ENCODE results near the gene BAIAP2L1. TPM values are rescaled to one million over a fixed set of nuclear protein-coding genes. Genes with fewer than 3 reads are reported as not detected.

Gene BAIAP2L1
- total and polyA plus RNA-seq, 2 of the 8 experiments (the other 6 are each of a cell fraction or from before 2014, with no cell fraction given), result 19.2 to 42.9 TPM

DNA sequence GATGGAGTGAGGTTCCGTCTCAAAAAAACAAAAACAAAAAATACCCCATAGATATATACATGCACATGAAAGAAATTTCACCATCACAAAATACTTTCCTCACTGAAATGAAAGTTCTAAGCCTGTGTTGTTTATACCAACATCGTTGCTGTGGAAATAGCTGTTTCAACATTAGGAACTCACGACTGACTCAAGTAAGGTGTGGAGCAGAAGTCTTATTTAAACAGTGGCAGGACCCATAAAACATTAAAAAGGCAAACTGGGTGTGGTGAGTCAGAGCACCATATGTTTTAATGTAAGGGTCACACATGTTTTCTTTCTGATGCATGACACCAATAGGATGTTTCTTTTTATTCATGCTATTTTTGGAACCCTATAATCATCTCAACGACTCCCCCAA is 48.3 kb downstream of the BAIAP2L1 start:
- Histone ChIP-seq H3K27ac (ENCODE audit: low read depth, low read length) (no peak overlapping the region), H3K9ac (replicated peaks in 1 of 4; ENCODE audit: extremely low read depth in 1 of 4, low read depth in 3 of 4, low read length in 3 of 4) (no peak overlapping the region), H2AK5ac (ENCODE audit: low read depth, low read length) (no peak overlapping the region), H3K4me2 (ENCODE audit: insufficient read depth in 1 of 2, low read depth in 2 of 2, low read length in 2 of 2) (no peak overlapping the region), H2BK5ac (ENCODE audit: low read depth, low read length) (no peak overlapping the region), H3K14ac (ENCODE audit: insufficient read length) (no peak overlapping the region), H2BK12ac (ENCODE audit: low read depth, low read length) (no peak overlapping the region), H3K79me2 (ENCODE audit: control insufficient read depth in 1 of 2, insufficient read depth in 2 of 2, low read length in 2 of 2) (no peaks in the 10 kb centered on the region; a peak in 1 of 4 replicates), H3K36me3 (ENCODE audit: control insufficient read depth in 2 of 4, insufficient read depth in 4 of 4, low read length in 3 of 4) (peaks cover 0 to 15% (median 5%) of the 10 kb centered on the region in 4 experiments; a peak in 4 of 8 replicates), H3K4me1 (replicated peaks in 1 of 4; ENCODE audit: control insufficient read depth in 3 of 4, insufficient read depth in 4 of 4, low read length in 3 of 4) (peaks cover 0 to 6% (median 2%) of the 10 kb centered on the region in 4 experiments; a peak in 3 of 7 replicates), H3K4me3 (ENCODE audit: extremely low read depth in 1 of 4, insufficient read depth in 2 of 4, low read depth in 3 of 4, low read length in 4 of 4) (no peak overlapping the region), H2AFZ (ENCODE audit: low read length) (no peak overlapping the region), H4K5ac (ENCODE audit: insufficient read length, low read depth, low read length) (no peak overlapping the region), H4K8ac (ENCODE audit: extremely low read depth, insufficient read depth, low read length) (no peak overlapping the region), H3K18ac (ENCODE audit: extremely low read depth, low read length) (no peak overlapping the region), H4K20me1 (replicated peaks in 1 of 2; ENCODE audit: control insufficient read depth in 1 of 2, insufficient read depth in 2 of 2, low read length in 2 of 2) (peaks cover 2 to 4% of the 10 kb centered on the region in 2 experiments), H3K79me1 (ENCODE audit: low read depth, low read length) (peaks cover 3% of the 10 kb centered on the region), H2BK120ac (replicated peaks; ENCODE audit: low read depth, low read length) (no peak overlapping the region), H3K27me3 (replicated peaks in 1 of 4; ENCODE audit: control insufficient read depth in 3 of 4, extremely low read depth in 1 of 4, insufficient read depth in 3 of 4, low read length in 3 of 4) (no peaks in the 10 kb centered on the region), H3K23ac (ENCODE audit: insufficient read length) (no peak overlapping the region), H3K9me3 (ENCODE audit: insufficient read depth in 2 of 2, low read depth in 1 of 2, low read length in 1 of 2) (no peaks in the 10 kb centered on the region), H3K23me2 (ENCODE audit: low read depth, low read length) (no peaks in the 10 kb centered on the region), H3K4ac (replicated peaks; ENCODE audit: insufficient read length, low read depth, low read length) (no peak overlapping the region), H4K91ac (replicated peaks; ENCODE audit: insufficient read length, low read length) (no peak overlapping the region), H2BK15ac (ENCODE audit: low read length) (no peak overlapping the region), H3K56ac (replicated peaks; ENCODE audit: insufficient read length, low read depth, low read length) (no peak overlapping the region), H2BK20ac (ENCODE audit: low read length) (no peak overlapping the region)
- no peak for FAIRE-seq
- DNase-seq (ENCODE audit: low read depth in 1 of 2, low spot score in 2 of 2), result no peak
- CTCF ChIA-PET (ENCODE audit: partially characterized antibody), result interaction anchor here (0.6 to 1.5 kb wide), 3 partner anchors 18 to 64 kb away, joined by 3 read pairs; no protein-coding TSS in a partner anchor
- WGBS, 2 experiments (ENCODE audit: extremely low coverage in 1 of 2, insufficient coverage in 1 of 2, insufficient read length in 1 of 2, insufficient replicate concordance in 2 of 2, low coverage in 1 of 2, low lambda C conversion rate in 2 of 2, missing lambda C conversion rate in 1 of 2), result 91% methylated on average over 4 of the region's 4 CpGs; no CpG with 5 or more reads in 1 of the 2 experiments
- POLR2A ChIA-PET (ENCODE audit: partially characterized antibody), result no interaction called here
- TF ChIP-seq TEAD4 (IDR thresholded peaks at IDR 0.05; ENCODE audit: low read depth, low read length) (no peak), CREB1 (IDR thresholded peaks at IDR 0.05) (no peak), MAFK (IDR thresholded peaks at IDR 0.05; ENCODE audit: low read depth, low read length) (no peak), RXRA (IDR thresholded peaks at IDR 0.05; ENCODE audit: insufficient read depth, low read depth, low read length) (no peak), TBP (IDR thresholded peaks at IDR 0.05; ENCODE audit: low read depth, low read length) (no peak), SP4 (IDR thresholded peaks at IDR 0.05; ENCODE audit: low read length) (no peak), KDM5A (IDR thresholded peaks at IDR 0.05; ENCODE audit: low read length) (no peak), TCF12 (IDR thresholded peaks at IDR 0.05; ENCODE audit: low read depth, low read length) (no peak), CTBP2 (IDR thresholded peaks at IDR 0.05; ENCODE audit: borderline replicate concordance, insufficient read depth, insufficient read length, low read length) (no peak), BRCA1 (IDR thresholded peaks at IDR 0.05; ENCODE audit: low read depth, low read length) (no peak)
- TF ChIP-seq, protein P1, sequence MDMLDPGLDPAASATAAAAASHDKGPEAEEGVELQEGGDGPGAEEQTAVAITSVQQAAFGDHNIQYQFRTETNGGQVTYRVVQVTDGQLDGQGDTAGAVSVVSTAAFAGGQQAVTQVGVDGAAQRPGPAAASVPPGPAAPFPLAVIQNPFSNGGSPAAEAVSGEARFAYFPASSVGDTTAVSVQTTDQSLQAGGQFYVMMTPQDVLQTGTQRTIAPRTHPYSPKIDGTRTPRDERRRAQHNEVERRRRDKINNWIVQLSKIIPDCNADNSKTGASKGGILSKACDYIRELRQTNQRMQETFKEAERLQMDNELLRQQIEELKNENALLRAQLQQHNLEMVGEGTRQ (IDR thresholded peaks at IDR 0.05; ENCODE audit: low read length), result no peak
- TF ChIP-seq, protein P2, sequence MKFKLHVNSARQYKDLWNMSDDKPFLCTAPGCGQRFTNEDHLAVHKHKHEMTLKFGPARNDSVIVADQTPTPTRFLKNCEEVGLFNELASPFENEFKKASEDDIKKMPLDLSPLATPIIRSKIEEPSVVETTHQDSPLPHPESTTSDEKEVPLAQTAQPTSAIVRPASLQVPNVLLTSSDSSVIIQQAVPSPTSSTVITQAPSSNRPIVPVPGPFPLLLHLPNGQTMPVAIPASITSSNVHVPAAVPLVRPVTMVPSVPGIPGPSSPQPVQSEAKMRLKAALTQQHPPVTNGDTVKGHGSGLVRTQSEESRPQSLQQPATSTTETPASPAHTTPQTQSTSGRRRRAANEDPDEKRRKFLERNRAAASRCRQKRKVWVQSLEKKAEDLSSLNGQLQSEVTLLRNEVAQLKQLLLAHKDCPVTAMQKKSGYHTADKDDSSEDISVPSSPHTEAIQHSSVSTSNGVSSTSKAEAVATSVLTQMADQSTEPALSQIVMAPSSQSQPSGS (IDR thresholded peaks at IDR 0.05; ENCODE audit: low read length), result no peak
